ENCODE measurements around the gene SLC6A1. TPM values are rescaled to one million over a fixed set of nuclear protein-coding genes. Genes with fewer than 3 reads are reported as not detected.
A peak's percentile ranks its signal among the peaks of the same experiment; 100 is the strongest.

The SLC6A1 gene
- total RNA-seq, 2 experiments from 2014 or later, result not detected

GRCh38 chr3:10977892-10978510 lies 14.5 kb upstream of the SLC6A1 start:
- no peak overlapping the region for H3K4me3 Mint-ChIP-seq
- POLR2A ChIA-PET, result interaction anchor here (0.7 kb wide), 1 partner anchor 834 kb away, joined by 3 read pairs; no protein-coding TSS in a partner anchor
- H3K27ac Mint-ChIP-seq, result no peak overlapping the region
- H3K27me3 Mint-ChIP-seq, result peaks cover 15% of the 10 kb centered on the region
- no peaks in the 10 kb centered on the region for H3K36me3 Mint-ChIP-seq
- H3K4me1 Mint-ChIP-seq, result no peaks in the 10 kb centered on the region
- DNase-seq (no peak), ATAC-seq (ENCODE audit: low read depth) (no peak)
- H3K9me3 Mint-ChIP-seq, result no peaks in the 10 kb centered on the region

- peaks cover 18% of the 10 kb centered on the region for H3K27me3 Mint-ChIP-seq
- no peak overlapping the region for H3K4me3 Mint-ChIP-seq
- H3K9me3 Mint-ChIP-seq, result no peaks in the 10 kb centered on the region
- POLR2A ChIA-PET, result interaction anchor here (0.7 kb wide), 1 partner anchor 833 kb away, joined by 3 read pairs; no protein-coding TSS in a partner anchor
- ATAC-seq (ENCODE audit: low read depth), result no peak
- H3K4me1 Mint-ChIP-seq, result no peaks in the 10 kb centered on the region
- DNase-seq, result no peak
- no peak overlapping the region for H3K27ac Mint-ChIP-seq
- no peaks in the 10 kb centered on the region for H3K36me3 Mint-ChIP-seq
These were observed 13.6 kb upstream of the SLC6A1 start for GRCh38 chr3:10978956-10979355.

GRCh38 chr3:10980312-10980711 lies 12.2 kb upstream of the SLC6A1 start:
- Mint-ChIP-seq H3K27ac (no peak overlapping the region), H3K27me3 (peaks cover 18% of the 10 kb centered on the region), H3K4me1 (no peaks in the 10 kb centered on the region), H3K4me3 (no peak overlapping the region), H3K36me3 (no peaks in the 10 kb centered on the region), H3K9me3 (no peaks in the 10 kb centered on the region)
- DNase-seq, result no peak
- POLR2A ChIA-PET, result no interaction called here
- no peak for ATAC-seq (ENCODE audit: low read depth)

- Mint-ChIP-seq H3K36me3 (no peaks in the 10 kb centered on the region), H3K27me3 (peaks cover 18% of the 10 kb centered on the region), H3K4me3 (no peak overlapping the region), H3K27ac (no peak overlapping the region), H3K9me3 (no peaks in the 10 kb centered on the region), H3K4me1 (no peaks in the 10 kb centered on the region)
- ATAC-seq (ENCODE audit: low read depth) (no peak), DNase-seq (no peak)
- POLR2A ChIA-PET, result no interaction called here
These were observed 11.5 kb upstream of the SLC6A1 start for GRCh38 chr3:10981031-10981430.

GRCh38 chr3:10981961-10982360 lies 10.6 kb upstream of the SLC6A1 start:
- DNase-seq (no peak), ATAC-seq (ENCODE audit: low read depth) (no peak)
- no peak overlapping the region for H3K4me3 Mint-ChIP-seq
- H3K9me3 Mint-ChIP-seq, result no peaks in the 10 kb centered on the region
- H3K4me1 Mint-ChIP-seq, result no peaks in the 10 kb centered on the region
- peaks cover 20% of the 10 kb centered on the region for H3K27me3 Mint-ChIP-seq
- POLR2A ChIA-PET, result no interaction called here
- no peaks in the 10 kb centered on the region for H3K36me3 Mint-ChIP-seq
- H3K27ac Mint-ChIP-seq, result no peak overlapping the region

- POLR2A ChIA-PET, result no interaction called here
- DNase-seq, result no peak
- peaks cover 24% of the 10 kb centered on the region for H3K27me3 Mint-ChIP-seq
- ATAC-seq (ENCODE audit: low read depth), result no peak
- no peaks in the 10 kb centered on the region for H3K9me3 Mint-ChIP-seq
- H3K36me3 Mint-ChIP-seq, result no peaks in the 10 kb centered on the region
- H3K4me3 Mint-ChIP-seq, result no peak overlapping the region
- no peaks in the 10 kb centered on the region for H3K4me1 Mint-ChIP-seq
- no peak overlapping the region for H3K27ac Mint-ChIP-seq
These were observed 9.8 kb upstream of the SLC6A1 start for GRCh38 chr3:10982782-10983181.

DNA sequence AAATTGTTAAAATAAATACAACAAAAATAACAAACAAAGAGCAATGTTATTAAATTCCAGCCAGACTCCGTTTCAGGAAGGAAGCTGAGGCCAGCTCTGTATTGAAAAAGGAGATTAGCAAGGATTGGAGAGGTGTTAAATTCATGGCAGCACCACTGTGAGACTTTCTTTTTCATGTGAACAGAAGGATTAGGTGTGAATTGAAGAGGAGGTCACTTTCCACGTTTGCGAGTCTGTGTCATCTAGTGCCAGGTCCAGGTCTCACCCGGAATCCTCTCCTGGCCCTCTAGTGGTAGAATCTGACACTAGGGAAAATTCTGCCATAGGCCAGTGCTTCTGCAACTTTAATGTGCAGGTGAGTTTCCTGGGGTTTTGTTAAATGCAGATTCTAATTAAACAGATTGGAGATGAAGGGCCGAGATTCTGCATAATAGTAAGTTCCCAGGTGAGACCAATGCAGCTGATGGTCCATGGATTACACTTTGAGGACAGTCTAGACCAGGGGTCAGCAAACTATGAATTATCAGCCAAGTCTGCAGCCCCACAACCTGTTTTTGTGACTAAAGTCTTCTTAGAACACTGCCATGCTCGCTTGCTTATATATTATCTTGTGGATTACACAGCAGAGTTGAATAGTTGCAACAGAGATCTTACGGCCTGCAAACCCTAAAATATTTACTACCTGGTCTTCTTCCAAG lies 9.2 kb upstream of the SLC6A1 start:
- POLR2A ChIA-PET, result no interaction called here
- DNase-seq (no peak), ATAC-seq (ENCODE audit: low read depth) (no peak)
- Mint-ChIP-seq H3K27ac (no peak overlapping the region), H3K9me3 (no peaks in the 10 kb centered on the region), H3K4me1 (no peaks in the 10 kb centered on the region), H3K36me3 (no peaks in the 10 kb centered on the region), H3K27me3 (peaks cover 24% of the 10 kb centered on the region), H3K4me3 (no peak overlapping the region)

DNA sequence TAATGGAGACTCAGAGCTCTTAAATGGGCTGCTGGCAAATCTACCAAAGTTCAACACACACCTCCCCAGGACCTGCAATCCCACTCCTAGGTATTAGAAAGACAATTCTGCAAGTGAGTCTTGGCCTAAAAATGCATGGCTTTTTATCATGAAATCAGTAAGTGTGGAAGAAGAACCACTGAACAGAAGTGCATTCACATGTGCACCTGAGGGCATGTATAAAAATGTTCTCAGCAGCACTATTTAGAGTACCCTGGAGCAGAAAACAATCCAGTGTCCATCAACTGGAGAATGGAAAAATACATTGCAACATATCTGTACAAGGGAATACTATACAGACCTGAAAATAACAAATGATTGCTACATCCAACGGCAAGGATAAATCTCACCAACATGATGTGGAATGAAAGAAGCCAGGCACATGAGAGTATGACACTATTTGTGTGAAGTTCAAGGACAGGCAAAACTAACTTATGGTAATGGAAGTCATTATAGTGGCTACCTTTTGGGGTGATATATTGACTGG lies 8.1 kb upstream of the SLC6A1 start:
- Mint-ChIP-seq H3K4me3 (no peak overlapping the region), H3K27me3 (peaks cover 20% of the 10 kb centered on the region), H3K36me3 (no peaks in the 10 kb centered on the region), H3K9me3 (no peaks in the 10 kb centered on the region), H3K27ac (no peak overlapping the region), H3K4me1 (no peaks in the 10 kb centered on the region)
- no peak for ATAC-seq (ENCODE audit: low read depth)
- POLR2A ChIA-PET, result no interaction called here
- no peak for DNase-seq

- POLR2A ChIA-PET, result no interaction called here
- H3K36me3 Mint-ChIP-seq, result no peaks in the 10 kb centered on the region
These were observed 7.4 kb upstream of the SLC6A1 start for GRCh38 chr3:10985181-10985580.

DNA sequence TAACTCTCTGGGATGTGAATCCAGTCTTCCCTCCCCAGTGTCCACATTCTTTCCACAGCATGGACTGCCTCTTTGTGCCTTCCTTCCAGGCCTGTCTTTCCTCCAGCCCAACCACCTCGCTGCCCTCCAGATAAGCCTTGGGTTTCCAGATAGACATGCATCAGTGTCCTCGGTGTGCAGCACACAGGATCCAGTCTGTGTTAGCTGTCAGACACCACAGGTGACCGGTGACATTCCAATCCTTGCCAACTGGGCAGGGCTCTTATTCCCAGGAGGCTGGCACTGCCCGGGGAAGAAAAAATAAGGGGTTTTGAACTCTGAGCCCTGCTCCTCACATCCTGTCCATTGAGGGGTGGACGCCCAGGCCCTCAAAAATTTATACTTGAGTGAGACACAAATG lies 6.0 kb upstream of the SLC6A1 start:
- ATAC-seq (ENCODE audit: low read depth), result no peak
- H3K4me1 Mint-ChIP-seq, result no peaks in the 10 kb centered on the region

More at GRCh38 chr3:10985181-10985580, 7.4 kb upstream of the SLC6A1 start:
- DNase-seq (no peak), ATAC-seq (ENCODE audit: low read depth) (no peak)
- Mint-ChIP-seq H3K9me3 (no peaks in the 10 kb centered on the region), H3K27ac (peak overlapping the region; percentile 32), H3K27me3 (peaks cover 20% of the 10 kb centered on the region), H3K4me3 (no peak overlapping the region), H3K4me1 (no peaks in the 10 kb centered on the region)

DNA sequence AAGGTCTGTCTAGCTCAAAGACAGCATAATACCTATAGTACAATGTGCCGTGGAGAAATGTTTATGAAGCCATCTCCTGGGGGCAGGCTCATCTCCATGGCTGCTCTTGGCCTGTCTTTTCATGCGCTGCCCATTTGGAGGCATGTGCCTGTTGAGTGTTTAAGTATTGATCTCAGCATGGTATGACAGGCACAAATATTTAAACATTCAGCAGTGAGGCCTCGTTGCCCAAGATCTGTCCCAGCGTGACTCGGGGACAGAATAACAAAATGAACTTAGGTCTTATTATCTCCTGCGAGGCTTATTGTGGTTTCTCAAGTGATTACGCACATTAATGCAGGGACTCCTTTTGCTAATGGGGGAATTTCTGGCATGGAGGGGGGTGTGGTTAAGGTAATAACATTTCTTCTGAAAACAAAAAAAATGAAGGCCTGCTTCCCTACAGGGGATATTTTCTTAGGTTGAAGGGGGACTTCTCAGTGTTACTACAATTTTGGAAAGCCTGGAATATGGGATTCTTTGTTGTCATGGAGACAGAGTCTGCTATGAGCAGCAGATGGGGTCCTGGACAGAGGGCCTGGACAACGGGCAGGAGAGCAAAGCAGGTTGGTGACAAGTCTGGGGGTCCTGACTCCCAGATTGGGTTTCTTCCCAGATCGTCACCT lies 4.4 kb upstream of the SLC6A1 start:
- H3K36me3 Mint-ChIP-seq, result no peaks in the 10 kb centered on the region
- DNase-seq, result no peak
- H3K27ac Mint-ChIP-seq, result no peak overlapping the region
- POLR2A ChIA-PET, result no interaction called here
- ATAC-seq (ENCODE audit: low read depth), result no peak
- peaks cover 3% of the 10 kb centered on the region for H3K4me1 Mint-ChIP-seq
- H3K27me3 Mint-ChIP-seq, result peaks cover 32% of the 10 kb centered on the region
- H3K9me3 Mint-ChIP-seq, result no peaks in the 10 kb centered on the region
- H3K4me3 Mint-ChIP-seq, result no peak overlapping the region

More for the DNA sequence above, 6.0 kb upstream of the SLC6A1 start:
- Mint-ChIP-seq H3K27ac (no peak overlapping the region), H3K4me3 (no peak overlapping the region), H3K9me3 (no peaks in the 10 kb centered on the region), H3K27me3 (peaks cover 29% of the 10 kb centered on the region), H3K36me3 (no peaks in the 10 kb centered on the region)
- no peak for DNase-seq
- POLR2A ChIA-PET, result no interaction called here

DNA sequence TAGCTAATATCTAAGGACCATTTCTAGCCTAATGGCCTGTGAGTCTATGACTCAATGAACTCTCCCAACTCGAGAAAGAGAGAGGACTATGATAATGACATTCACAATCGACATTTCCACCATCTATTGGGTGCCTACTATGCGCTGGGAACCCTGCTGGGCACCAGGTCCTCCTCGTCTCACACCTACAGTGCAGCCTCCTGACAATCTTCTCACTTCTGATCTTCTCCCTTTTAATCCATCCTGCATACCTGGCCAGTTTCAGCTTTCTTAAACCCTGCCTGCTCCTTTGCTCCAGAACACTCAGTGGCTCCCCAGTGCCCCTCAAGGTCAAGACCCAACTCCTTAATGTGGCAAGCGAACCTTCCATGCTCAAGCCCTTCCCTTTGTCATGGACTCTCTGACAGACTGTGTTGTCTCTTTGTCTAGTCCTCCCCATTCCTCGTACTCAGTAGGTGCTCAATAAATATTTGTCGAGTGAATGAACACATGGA lies 3.5 kb upstream of the SLC6A1 start:
- POLR2A ChIA-PET, result no interaction called here
- Mint-ChIP-seq H3K27ac (no peak overlapping the region), H3K4me1 (peaks cover 5% of the 10 kb centered on the region), H3K9me3 (no peaks in the 10 kb centered on the region), H3K27me3 (peaks cover 37% of the 10 kb centered on the region), H3K4me3 (no peak overlapping the region), H3K36me3 (no peaks in the 10 kb centered on the region)
- no peak for ATAC-seq (ENCODE audit: low read depth)
- DNase-seq, result no peak

DNA sequence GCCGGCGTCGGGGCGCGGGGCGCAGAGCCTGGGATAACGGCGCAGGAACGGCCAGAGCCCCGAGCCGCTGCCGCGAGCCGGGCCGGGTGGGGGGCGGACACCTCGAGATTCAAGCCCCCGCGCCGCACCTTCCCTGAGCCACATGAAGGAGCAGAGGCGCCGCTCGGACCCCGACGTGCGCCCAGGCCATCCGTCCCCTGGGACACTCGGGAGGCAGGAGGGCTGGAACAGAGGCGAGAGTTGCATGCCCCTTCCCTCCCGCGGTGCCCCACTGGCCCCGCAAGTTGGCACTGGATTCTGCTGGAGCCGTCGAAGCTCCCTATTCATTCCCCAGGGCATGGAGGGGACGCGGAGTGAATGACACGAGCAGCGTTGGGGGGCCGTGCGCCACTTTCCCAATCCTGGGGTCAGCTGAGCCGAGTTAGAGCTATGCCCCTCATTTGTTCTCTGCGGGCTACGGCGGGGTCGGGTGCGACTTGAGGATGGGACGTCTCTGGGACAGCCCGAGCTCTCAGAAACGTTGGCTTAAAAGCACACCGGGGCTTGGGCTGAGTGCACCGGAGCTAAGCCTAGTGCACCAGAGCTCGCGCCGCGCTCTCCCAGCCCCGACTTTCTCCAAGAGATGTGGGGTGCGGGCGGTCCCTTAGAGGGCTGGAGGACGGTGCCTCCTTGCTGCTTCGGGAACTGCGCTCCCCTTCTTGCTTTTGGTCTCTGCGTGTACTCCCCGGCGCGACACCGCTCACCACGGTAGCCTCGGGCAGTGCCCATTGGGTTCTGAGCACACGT lies 588 bp downstream of the SLC6A1 start:
- no peak for DNase-seq
- Mint-ChIP-seq H3K27ac (no peak overlapping the region), H3K36me3 (no peaks in the 10 kb centered on the region), H3K27me3 (peaks cover 51% of the 10 kb centered on the region), H3K4me1 (peaks cover 5% of the 10 kb centered on the region), H3K9me3 (no peaks in the 10 kb centered on the region), H3K4me3 (no peak overlapping the region)
- POLR2A ChIA-PET, result no interaction called here
- ATAC-seq (ENCODE audit: low read depth), result no peak

Data from activated naive CD8-positive, alpha-beta T cell treated with anti-CD3 and anti-CD28 coated beads, Interleukin-2, amount 10 ng/mL, durations not matched to agents 7 days and 5 days (primary cell).